Measurements from ENCODE around the gene ZNF750.

ZNF750 gene

GRCh38 chr17:82832881-82833475 lies 6.8 kb downstream of the ZNF750 start:
- DNase-seq: no peak

GRCh38 chr17:82832411-82832810 lies 7.4 kb downstream of the ZNF750 start:
- no peak for DNase-seq

- DNase-seq: no peak
Measured at GRCh38 chr17:82831818-82832200, 8.0 kb downstream of the ZNF750 start.

- DNase-seq: no peak
Measured at GRCh38 chr17:82831041-82831817, 8.6 kb downstream of the ZNF750 start.

GRCh38 chr17:82830249-82830661 lies 9.6 kb downstream of the ZNF750 start:
- no peak for DNase-seq

- DNase-seq: no peak
Measured at GRCh38 chr17:82828875-82829487, 10.8 kb downstream of the ZNF750 start.

- no peak for DNase-seq
Measured at GRCh38 chr17:82826956-82827355, 12.9 kb downstream of the ZNF750 start.

GRCh38 chr17:82826211-82826610 lies 13.6 kb downstream of the ZNF750 start:
- DNase-seq: no peak

- DNase-seq: no peak
Measured at GRCh38 chr17:82825540-82826124, 14.2 kb downstream of the ZNF750 start.

GRCh38 chr17:82823004-82823403 lies 16.8 kb downstream of the ZNF750 start:
- DNase-seq: no peak

GRCh38 chr17:82822281-82822680 lies 17.5 kb downstream of the ZNF750 start:
- no peak for DNase-seq

GRCh38 chr17:82821554-82821953 lies 18.3 kb downstream of the ZNF750 start:
- no peak for DNase-seq

- no peak for DNase-seq
Measured at GRCh38 chr17:82820278-82821251, 19.3 kb downstream of the ZNF750 start.

GRCh38 chr17:82817947-82818346 lies 21.9 kb downstream of the ZNF750 start:
- DNase-seq: no peak

- DNase-seq: no peak
Measured at GRCh38 chr17:82816358-82816757, 23.5 kb downstream of the ZNF750 start.

- no peak for DNase-seq
Measured at GRCh38 chr17:82815790-82816305, 24.0 kb downstream of the ZNF750 start.

GRCh38 chr17:82815354-82815753 lies 24.5 kb downstream of the ZNF750 start:
- no peak for DNase-seq

- DNase-seq: no peak
Measured at GRCh38 chr17:82814834-82815233, 25.0 kb downstream of the ZNF750 start.

GRCh38 chr17:82813299-82814051 lies 26.3 kb downstream of the ZNF750 start:
- DNase-seq: no peak

GRCh38 chr17:82812601-82813000 lies 27.2 kb downstream of the ZNF750 start:
- DNase-seq: no peak

- DNase-seq: no peak
Measured at GRCh38 chr17:82812058-82812457, 27.8 kb downstream of the ZNF750 start.

Data from T-helper 9 cell (primary cell).